UCSD-AML1 (cell line): ENCODE measurements around the gene TMEM183A.
"Not testable (repeated sequence)": the region's sequence is repeated elsewhere in the genome, so short reads cannot be mapped to it uniquely, and the experiment has no call there.

Source experiments
- DNase-seq: peaks from one replicate; lab custom pipeline; 2025; ENCODE audit not compliant: unreplicated experiment; lab: John Stamatoyannopoulos, UW

TMEM183A gene

DNA sequence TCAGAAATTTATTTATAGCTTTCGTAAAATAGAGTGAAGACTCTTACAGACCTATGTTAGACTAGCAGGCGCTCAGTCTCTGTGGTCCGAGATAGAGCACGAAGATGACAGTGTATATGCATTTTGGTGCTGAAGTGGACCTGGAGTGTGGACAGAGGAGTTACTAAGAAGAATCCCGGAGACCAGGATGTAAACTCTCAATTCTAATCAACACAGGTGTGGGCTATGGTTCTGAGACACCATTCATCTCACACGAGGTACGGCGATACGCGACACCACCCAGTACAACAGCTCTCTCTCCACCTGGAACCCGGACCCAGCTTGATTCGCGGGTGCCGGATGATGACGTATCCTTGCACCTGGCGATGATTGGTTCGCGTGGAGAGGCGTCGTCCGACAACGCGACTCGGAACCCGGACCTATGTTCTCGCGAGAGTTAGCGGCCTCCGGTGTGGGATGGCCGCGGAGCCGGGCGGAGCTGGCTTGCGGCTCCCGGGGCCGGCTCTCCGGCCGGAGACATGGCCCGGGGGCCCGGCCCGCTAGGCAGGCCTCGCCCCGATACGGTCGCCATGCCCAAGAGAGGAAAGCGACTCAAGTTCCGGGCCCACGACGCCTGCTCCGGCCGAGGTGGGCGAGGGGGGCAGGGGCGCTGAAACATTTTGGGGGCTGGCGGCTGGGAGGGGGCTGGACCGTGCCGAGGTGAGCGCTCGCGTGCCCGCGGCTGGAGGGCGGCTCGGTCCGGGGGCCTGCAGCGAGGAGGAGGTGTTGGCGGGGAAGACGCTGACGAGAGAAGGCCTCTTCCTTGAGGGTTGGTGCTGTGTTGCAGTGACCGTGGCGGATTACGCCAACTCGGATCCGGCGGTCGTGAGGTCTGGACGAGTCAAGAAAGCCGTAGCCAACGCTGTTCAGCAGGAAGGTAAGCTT lies at the start of gene TMEM183A:
TSS of gene TMEM183A (plus strand) at position 427 of the 924 bp plus-strand sequence. CDS start at position 519, 92 bp downstream.
- peak; percentile 92 for DNase-seq

DNA sequence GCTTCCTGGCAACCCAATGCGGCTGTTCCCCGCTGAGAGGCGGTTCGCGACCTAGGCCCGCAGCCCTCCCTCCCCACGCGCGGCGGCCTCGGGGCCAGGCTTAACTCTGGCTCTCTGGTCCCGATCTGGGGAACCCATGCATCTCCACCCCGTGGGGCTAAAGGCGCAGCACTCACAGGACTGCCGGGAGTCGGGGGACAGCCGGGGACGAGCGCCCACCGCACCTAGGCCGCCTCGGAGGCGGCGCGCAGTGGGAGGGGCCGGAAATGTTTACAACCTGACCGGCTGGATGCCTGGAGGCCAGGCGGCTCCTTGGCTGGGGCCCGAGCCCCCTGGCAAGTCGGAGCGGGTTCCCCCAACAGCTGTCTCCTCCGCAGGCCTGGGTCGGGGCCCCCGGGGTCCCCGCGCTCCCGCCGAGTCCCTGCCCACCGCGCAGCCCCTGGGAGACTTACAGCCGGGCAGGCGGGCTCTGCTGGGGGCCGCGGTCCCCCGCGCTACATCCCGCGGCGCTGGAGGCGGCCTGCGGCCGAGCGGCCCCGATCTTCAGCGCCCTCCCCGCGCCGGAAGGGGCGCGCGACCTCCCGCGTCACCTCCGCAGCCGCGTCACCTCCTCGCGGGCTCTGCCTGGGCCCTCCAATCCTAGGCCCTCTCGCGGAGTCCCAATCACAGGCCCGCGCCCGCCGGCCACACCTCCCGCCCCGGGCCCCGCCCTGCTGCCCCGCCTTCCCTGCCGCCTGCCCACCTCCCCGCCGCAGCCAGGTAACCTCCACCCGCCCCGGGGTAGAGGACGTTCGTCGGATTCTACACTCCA lies 49.2 kb upstream of the TMEM183A start, which contains the start of gene ADIPOR1:
TSS of gene ADIPOR1 (minus strand) at position 580 of the 811 bp plus-strand sequence. CDS start 7,242 bp downstream, outside the sequence.
- peak; percentile 88 for DNase-seq

DNA sequence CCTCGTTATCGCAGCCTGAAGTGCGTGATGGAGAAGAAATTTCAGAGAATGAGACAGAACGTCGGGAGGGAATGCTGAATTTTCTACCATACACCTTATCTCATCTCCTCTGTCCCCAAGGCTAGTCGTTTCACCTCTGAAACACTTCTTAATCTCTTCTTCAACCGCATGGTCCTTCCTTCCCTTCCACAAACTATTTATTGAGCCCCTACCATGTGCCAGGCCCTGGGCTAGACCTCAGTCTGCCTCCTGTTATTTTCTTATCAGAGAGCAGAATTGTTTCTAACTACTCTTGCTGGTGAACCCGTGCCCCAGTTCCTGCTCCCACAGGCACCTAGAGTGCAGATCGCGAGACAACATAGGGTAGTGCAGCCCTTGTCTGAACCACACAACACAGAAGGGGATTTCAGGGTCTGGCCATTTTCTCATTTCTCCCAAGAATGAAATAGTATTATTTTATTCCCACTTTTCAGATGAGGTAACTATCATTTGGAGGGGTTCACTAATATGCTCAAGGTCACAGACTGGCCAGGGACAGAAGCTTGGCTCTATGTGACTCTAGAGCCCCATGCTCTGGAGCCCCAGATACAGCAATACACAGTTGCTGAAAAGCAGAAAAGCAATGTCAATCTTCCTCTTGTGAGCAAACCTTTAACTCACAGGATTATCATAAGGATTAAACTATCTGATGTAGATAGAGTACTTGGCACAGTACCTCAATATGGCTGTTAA lies 48.5 kb upstream of the TMEM183A start:
- DNase-seq = no peak

DNA sequence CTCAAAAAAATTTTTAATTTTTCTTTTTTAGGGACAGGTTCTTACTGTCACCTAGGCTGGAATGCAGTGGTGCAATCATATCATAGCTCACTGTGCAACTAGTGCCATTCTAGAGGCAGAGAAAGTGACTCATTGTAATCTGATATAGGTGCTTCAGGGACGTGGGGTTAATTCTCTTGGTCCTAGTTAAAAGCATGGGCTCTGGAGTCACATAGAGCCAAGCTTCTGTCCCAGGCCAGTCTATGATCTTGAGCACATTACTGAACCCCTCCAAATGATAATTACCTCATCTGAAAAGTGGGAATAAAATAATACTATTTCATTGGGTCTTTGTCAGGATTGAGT lies 47.9 kb upstream of the TMEM183A start:
- DNase-seq = no peak

- DNase-seq = no peak
Measured at GRCh38 chr1:202961220-202961880, 45.8 kb upstream of the TMEM183A start.

DNA sequence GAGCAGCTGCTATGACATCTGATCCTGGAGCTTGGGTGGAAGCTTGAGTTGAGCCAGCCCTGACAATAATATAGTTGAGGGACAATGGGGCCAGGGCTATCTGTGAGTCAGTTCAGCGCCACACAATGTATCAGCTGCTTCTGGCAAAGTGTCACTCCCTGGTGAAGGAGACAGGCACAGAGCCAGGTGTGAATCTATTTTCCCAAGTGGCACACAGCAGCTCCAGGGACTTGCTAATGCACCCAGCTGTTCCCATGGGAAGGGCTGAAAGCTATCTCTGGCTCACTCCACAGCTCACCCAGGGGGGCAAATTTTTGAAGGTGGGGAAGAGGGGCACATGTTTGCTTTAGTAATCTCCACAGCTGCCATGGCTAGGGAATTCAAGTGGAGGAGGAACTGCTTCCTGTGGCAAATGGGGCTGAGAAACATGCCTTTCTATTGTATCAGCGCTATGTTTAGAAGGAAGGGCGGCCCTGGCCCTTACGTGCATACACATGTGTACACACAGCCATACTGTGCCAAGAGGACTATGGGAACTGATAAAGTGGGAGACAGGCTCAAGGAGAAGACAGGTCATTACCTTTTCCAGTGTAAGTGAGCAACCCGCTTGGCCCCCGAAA lies 42.3 kb upstream of the TMEM183A start:
- no peak for DNase-seq

DNA sequence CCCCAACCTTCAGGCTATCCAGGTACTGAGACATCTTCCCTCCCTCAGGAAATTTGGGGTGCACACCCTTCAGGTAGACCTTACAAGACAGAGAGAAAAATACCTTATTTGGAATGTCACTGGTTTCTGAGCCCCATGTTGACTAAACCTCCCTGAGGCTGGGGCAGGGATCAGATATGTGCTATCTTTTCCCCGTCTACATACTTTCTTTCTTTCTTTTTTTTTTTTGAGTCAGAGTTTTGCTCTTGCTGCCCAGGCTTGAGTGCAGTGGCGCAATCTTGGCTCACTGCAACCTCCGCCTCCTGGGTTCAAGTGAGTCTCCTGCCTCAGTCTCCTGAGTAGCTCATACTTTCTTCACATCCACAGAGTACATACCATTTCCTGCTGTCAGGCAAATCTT lies 41.8 kb upstream of the TMEM183A start:
- DNase-seq = no peak

GRCh38 chr1:202966006-202966898 lies 40.9 kb upstream of the TMEM183A start:
- DNase-seq = no peak

- DNase-seq = peak; percentile 45
Measured at GRCh38 chr1:202967684-202968281, 39.4 kb upstream of the TMEM183A start.

GRCh38 chr1:202968351-202968750 lies 38.8 kb upstream of the TMEM183A start:
- DNase-seq = no peak

- DNase-seq = peak; percentile 77
Measured at GRCh38 chr1:202968895-202969295, 38.3 kb upstream of the TMEM183A start.

GRCh38 chr1:202972046-202972445 lies 35.1 kb upstream of the TMEM183A start:
- DNase-seq = no peak

DNA sequence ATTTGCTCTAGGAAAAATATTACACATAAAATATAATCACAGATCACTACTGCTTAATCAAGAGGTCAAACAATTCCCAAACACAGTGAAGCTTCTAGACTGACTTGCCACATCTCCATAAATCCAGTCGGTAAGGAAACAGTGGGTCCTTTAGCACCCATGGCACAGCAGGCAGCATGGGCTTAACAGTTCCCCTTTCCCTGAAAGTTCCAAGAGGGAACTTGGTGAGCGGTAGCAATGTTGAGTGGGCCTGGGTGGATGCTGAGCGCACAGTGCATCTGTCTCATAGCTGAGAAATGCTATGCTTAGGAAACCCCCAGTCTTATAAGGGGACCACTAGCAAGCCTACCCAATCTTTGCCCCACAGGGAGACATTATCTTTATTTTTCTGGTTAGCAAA lies 32.3 kb upstream of the TMEM183A start:
- no peak for DNase-seq

- no peak for DNase-seq
Measured at GRCh38 chr1:202976633-202977032, 30.5 kb upstream of the TMEM183A start.

- no peak for DNase-seq
Measured at GRCh38 chr1:202979459-202979858, 27.7 kb upstream of the TMEM183A start.

- no peak for DNase-seq
Measured at GRCh38 chr1:202981939-202982338, 25.2 kb upstream of the TMEM183A start.

DNA sequence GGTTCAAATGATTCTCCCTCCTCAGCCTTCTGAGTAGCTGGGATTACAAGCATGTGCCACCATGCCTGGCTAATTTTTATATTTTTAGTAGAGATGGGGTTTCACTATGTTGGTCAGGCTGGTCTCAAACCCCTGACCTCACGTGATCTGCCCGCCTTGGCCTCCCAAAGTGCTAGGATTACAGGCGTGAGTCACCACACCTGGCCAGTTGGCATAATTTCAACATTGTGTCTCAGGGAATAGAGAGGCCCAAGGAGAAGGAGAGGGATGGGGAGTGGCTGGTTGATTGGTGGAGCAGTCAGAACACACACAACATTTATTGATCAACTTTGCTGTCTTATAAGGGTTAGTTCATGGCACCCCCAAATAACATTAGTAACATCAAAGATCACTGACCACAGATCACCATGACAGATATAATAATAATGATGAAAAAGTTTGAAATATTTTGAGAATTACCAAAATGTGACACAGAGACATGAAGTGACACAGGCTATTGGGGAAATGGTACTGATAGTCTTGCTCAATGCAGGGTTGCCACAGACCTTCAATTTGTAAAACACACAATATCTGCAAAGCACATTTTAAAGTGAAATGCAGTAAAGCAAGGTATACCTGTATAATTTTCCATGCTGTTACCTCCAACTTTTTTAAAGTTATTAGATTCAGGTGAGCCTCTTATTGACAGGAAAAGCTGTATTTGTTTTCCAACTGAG lies 24.3 kb upstream of the TMEM183A start:
- no peak for DNase-seq

GRCh38 chr1:202986120-202986519 lies 21.1 kb upstream of the TMEM183A start:
- not testable (repeated sequence) for DNase-seq
